HepG2 (cell line): ENCODE measurements around the gene ZFPM1. TPM values are rescaled to one million over a fixed set of nuclear protein-coding genes. Genes with fewer than 3 reads are reported as not detected.
A peak's percentile ranks its signal among the peaks of the same experiment; 100 is the strongest.

Experiments used
- AGO1 ChIP-seq: fragments of 200-400 bp; formaldehyde crosslinking; IDR thresholded peaks from 2 replicates; pipeline ENCODE4 v1.6.1; 2017; ENCODE audit warnings: mild to moderate bottlenecking, low read depth, low read length, moderate library complexity; ENCODE audit not compliant: poor library complexity, severe bottlenecking
- ATF1 ChIP-seq: IDR thresholded peaks from 2 replicates; pipeline ENCODE4 v1.6.1; 2016; ENCODE audit warnings: mild to moderate bottlenecking, control low read depth
- CEBPG ChIP-seq: IDR thresholded peaks from 2 replicates; pipeline ENCODE4 v1.6.1; 2016
- ERF ChIP-seq: IDR thresholded peaks from 2 replicates; pipeline ENCODE4 v1.6.1; 2018; ENCODE audit warnings: missing biosample characterization, missing genetic modification reagents
- FOXJ3 ChIP-seq: sonication (generic); formaldehyde crosslinking; IDR thresholded peaks from 2 replicates; pipeline ENCODE4 v1.4.0; 2020; ENCODE audit warnings: missing genetic modification reagents, mild to moderate bottlenecking, borderline replicate concordance
- GATA4 ChIP-seq: sonication (generic); IDR thresholded peaks from 2 replicates; pipeline ENCODE4 v1.6.1; 2016; ENCODE audit warnings: antibody characterized with exemption, low read depth, borderline replicate concordance
- MEF2D ChIP-seq: sonication (generic); formaldehyde crosslinking; IDR thresholded peaks from 2 replicates; pipeline ENCODE4 v1.5.1; 2020; ENCODE audit warnings: mild to moderate bottlenecking, missing genetic modification reagents
- MIER3 ChIP-seq: IDR thresholded peaks from 2 replicates; pipeline ENCODE4 v1.6.1; 2016; ENCODE audit warnings: missing compliant biosample characterization, borderline replicate concordance
- MTA3 ChIP-seq: sonication (generic); formaldehyde crosslinking; IDR thresholded peaks from 2 replicates; pipeline ENCODE4 v1.4.0; 2020; ENCODE audit warnings: missing genetic modification reagents
- MTF2 ChIP-seq: sonication (generic); formaldehyde crosslinking; IDR thresholded peaks from 2 replicates; pipeline ENCODE4 v1.5.0; 2020; ENCODE audit warnings: missing genetic modification reagents, borderline replicate concordance
- MZF1 ChIP-seq: sonication (generic); formaldehyde crosslinking; IDR thresholded peaks from 2 replicates; pipeline ENCODE4 v1.8.1; 2023; ENCODE audit warnings: mild to moderate bottlenecking, missing genetic modification reagents, borderline replicate concordance
- NCOA2 ChIP-seq: sonication (generic); formaldehyde crosslinking; IDR thresholded peaks from 2 replicates; pipeline ENCODE4 v1.8.0; 2022; ENCODE audit warnings: inconsistent platforms
- REPIN1 ChIP-seq: sonication (generic); formaldehyde crosslinking; IDR thresholded peaks from 2 replicates; pipeline ENCODE4 v1.8.0; 2022; ENCODE audit warnings: missing genetic modification reagents, low read depth, mild to moderate bottlenecking, borderline replicate concordance
- SMYD3 ChIP-seq: sonication (generic); formaldehyde crosslinking; IDR thresholded peaks from 2 replicates; pipeline ENCODE4 v1.8.1; 2023; ENCODE audit warnings: mild to moderate bottlenecking, missing genetic modification reagents
- SPEN ChIP-seq: sonication (generic); formaldehyde crosslinking; IDR thresholded peaks from 2 replicates; pipeline ENCODE4 v1.5.1; 2020; ENCODE audit warnings: low read depth, mild to moderate bottlenecking, missing genetic modification reagents
- THYN1 ChIP-seq: sonication (generic); formaldehyde crosslinking; IDR thresholded peaks from 2 replicates; pipeline ENCODE4 v1.8.1; 2023; ENCODE audit warnings: low read depth, mild to moderate bottlenecking, moderate library complexity, missing genetic modification reagents, borderline replicate concordance
- U2AF1 ChIP-seq: fragments of 200-400 bp; formaldehyde crosslinking; optimal IDR thresholded peaks from 2 replicates; pipeline ENCODE3; 2017; ENCODE audit warnings: mild to moderate bottlenecking, low read depth, low read length
- ZEB1 ChIP-seq: IDR thresholded peaks from 2 replicates; pipeline ENCODE4 v1.6.1; 2012; ENCODE audit warnings: mild to moderate bottlenecking, low read depth, inconsistent platforms; ENCODE audit not compliant: insufficient replicate concordance
- ZNF205 ChIP-seq: IDR thresholded peaks from 2 replicates; pipeline ENCODE4 v1.6.1; 2018; ENCODE audit warnings: missing biosample characterization, missing genetic modification reagents
- ZNF329 ChIP-seq: sonication (generic); formaldehyde crosslinking; IDR thresholded peaks from 2 replicates; pipeline ENCODE4 v1.9.0; 2021; ENCODE audit warnings: low read depth, mild to moderate bottlenecking, missing genetic modification reagents
- ZNF33B ChIP-seq: sonication (generic); formaldehyde crosslinking; IDR thresholded peaks from 2 replicates; pipeline ENCODE4 v1.5.1; 2020; ENCODE audit warnings: mild to moderate bottlenecking, missing genetic modification reagents
- ZNF598 ChIP-seq: sonication (generic); formaldehyde crosslinking; IDR thresholded peaks from 2 replicates; pipeline ENCODE4 v1.5.1; 2020; ENCODE audit warnings: mild to moderate bottlenecking, missing genetic modification reagents, borderline replicate concordance
- ZNF605 ChIP-seq: sonication (generic); formaldehyde crosslinking; IDR thresholded peaks from 2 replicates; pipeline ENCODE4 v1.8.0; 2022; ENCODE audit warnings: mild to moderate bottlenecking, missing genetic modification reagents
- ZNF83 ChIP-seq: sonication (generic); formaldehyde crosslinking; IDR thresholded peaks from 2 replicates; pipeline ENCODE4 v1.4.0; 2020; ENCODE audit warnings: missing genetic modification reagents, mild to moderate bottlenecking, borderline replicate concordance
- polyA plus RNA-seq, 8 experiments: library from polyadenylated mRNA; depleted of rRNA in 3 of 8; stranded (reverse) in 7 of 8; unstranded in 1 of 8; fragments of >200 nt; fragmentation: Illumina TruSeq in 4 of 8; extraction: Trizol in 4 of 8; gene quantifications; 2 replicates each; pipeline versions ENCODE4 v1.2.1 to v1.2.3, GENCODE V29; 2011 to 2016; ENCODE audit warnings: low read depth in 4 of 8, missing spikeins in 1 of 8, mixed read lengths in 1 of 8; ENCODE audit not compliant: insufficient read depth in 1 of 8
- total RNA-seq, 5 experiments: library from RNA; depleted of rRNA; stranded (reverse); fragments of >200 nt; fragmentation: Illumina TruSeq; extraction: Trizol; gene quantifications; 2 replicates each; pipeline ENCODE4 v1.2.3, GENCODE V29; 2016; ENCODE audit warnings: low read depth in 1 of 5
- TF ChIP-seq, protein P1 (sequence below): sonication (generic); formaldehyde crosslinking; IDR thresholded peaks from 2 replicates; pipeline ENCODE4 v1.5.0; 2020; ENCODE audit warnings: mild to moderate bottlenecking, missing genetic modification reagents, borderline replicate concordance
- TF ChIP-seq, protein P2 (sequence below): sonication (generic); formaldehyde crosslinking; IDR thresholded peaks from 2 replicates; pipeline ENCODE4 v1.8.1; 2023; ENCODE audit warnings: missing genetic modification reagents, mild to moderate bottlenecking, borderline replicate concordance
- TF ChIP-seq, protein P3 (sequence below): sonication (generic); formaldehyde crosslinking; IDR thresholded peaks from 2 replicates; pipeline ENCODE4 v1.4.0; 2020; ENCODE audit warnings: mild to moderate bottlenecking, missing genetic modification reagents

ZFPM1 gene
- total and polyA plus RNA-seq, 2 of the 13 experiments (the other 11 are each of a cell fraction or from before 2014, with no cell fraction given): 1.3 to 3.8 TPM

DNA sequence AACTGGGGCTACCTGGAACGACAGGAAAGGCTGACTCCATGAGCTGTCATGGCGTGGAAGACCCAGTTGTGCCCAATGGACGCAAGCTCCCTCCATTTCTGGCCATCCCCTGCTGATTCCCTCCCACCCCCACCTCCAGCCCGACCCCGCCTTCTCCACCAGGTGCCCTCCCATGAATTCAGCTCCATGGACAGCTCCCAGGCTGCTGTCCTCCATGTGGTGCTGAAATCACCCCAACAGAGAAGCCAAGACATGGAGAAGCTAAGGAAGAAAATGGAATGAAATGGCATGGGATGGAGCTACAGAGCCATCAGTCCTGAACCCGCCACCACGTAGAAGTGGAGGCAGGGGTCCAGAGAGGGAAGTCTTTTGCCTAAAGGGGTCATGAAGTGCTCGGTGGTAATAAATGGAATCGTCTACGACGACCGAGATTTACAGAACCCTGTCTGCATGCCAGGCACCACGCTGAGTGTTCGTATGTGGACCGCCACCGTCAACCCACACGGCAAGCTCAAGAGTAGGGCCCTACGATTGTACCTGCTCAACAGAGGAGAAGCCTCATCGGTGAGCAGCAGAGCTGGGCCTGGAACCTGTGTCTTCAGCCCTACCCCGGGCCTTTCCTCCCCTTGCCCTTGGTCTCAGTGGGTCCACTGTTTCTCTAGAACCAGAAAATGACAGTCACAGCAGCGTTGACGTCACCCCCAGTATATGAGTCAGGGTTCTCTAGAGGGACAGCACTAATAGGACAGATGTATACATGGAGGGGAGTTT, 107.8 kb downstream of the ZFPM1 start (continued):
- TF ChIP-seq, protein P1, sequence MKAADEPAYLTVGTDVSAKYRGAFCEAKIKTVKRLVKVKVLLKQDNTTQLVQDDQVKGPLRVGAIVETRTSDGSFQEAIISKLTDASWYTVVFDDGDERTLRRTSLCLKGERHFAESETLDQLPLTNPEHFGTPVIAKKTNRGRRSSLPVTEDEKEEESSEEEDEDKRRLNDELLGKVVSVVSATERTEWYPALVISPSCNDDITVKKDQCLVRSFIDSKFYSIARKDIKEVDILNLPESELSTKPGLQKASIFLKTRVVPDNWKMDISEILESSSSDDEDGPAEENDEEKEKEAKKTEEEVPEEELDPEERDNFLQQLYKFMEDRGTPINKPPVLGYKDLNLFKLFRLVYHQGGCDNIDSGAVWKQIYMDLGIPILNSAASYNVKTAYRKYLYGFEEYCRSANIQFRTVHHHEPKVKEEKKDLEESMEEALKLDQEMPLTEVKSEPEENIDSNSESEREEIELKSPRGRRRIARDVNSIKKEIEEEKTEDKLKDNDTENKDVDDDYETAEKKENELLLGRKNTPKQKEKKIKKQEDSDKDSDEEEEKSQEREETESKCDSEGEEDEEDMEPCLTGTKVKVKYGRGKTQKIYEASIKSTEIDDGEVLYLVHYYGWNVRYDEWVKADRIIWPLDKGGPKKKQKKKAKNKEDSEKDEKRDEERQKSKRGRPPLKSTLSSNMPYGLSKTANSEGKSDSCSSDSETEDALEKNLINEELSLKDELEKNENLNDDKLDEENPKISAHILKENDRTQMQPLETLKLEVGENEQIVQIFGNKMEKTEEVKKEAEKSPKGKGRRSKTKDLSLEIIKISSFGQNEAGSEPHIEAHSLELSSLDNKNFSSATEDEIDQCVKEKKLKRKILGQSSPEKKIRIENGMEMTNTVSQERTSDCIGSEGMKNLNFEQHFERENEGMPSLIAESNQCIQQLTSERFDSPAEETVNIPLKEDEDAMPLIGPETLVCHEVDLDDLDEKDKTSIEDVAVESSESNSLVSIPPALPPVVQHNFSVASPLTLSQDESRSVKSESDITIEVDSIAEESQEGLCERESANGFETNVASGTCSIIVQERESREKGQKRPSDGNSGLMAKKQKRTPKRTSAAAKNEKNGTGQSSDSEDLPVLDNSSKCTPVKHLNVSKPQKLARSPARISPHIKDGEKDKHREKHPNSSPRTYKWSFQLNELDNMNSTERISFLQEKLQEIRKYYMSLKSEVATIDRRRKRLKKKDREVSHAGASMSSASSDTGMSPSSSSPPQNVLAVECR (CRISPR knock-in tag): peak; percentile 84
- TF ChIP-seq ZNF605 (CRISPR knock-in tag) (peak; percentile 90; the same call in 1 of the 2 replicates), THYN1 (0 out of 2 replicates have a peak, but pooled peaks have one; percentile 93), SPEN (CRISPR knock-in tag) (peak; percentile 96), CEBPG (CRISPR knock-in tag) (peak; percentile 73), ZNF329 (peak; percentile 87), MTF2 (CRISPR knock-in tag) (peak; percentile 92; the same call in 1 of the 2 replicates), FOXJ3 (CRISPR knock-in tag) (peak; percentile 62; the same call in 1 of the 2 replicates), NCOA2 (CRISPR knock-in tag) (peak; percentile 92), GATA4 (no peak), ERF (CRISPR knock-in tag) (peak; percentile 100), ZNF83 (CRISPR knock-in tag) (peak; percentile 100), AGO1 (no peak), U2AF1 (no peak), REPIN1 (CRISPR knock-in tag) (peak; percentile 91), SMYD3 (CRISPR knock-in tag) (peak; percentile 99), MZF1 (peak; percentile 99; the same call in 1 of the 2 replicates), MEF2D (CRISPR knock-in tag) (peak; percentile 98), MIER3 (CRISPR knock-in tag) (peak; percentile 99), ZNF33B (CRISPR knock-in tag) (peak; percentile 96; the same call in 1 of the 2 replicates), ZEB1 (no peak), MTA3 (CRISPR knock-in tag) (peak; percentile 98), ZNF205 (CRISPR knock-in tag) (peak; percentile 98), ATF1 (CRISPR knock-in tag) (no peak), ZNF598 (CRISPR knock-in tag) (no peak)
- TF ChIP-seq, protein P2, sequence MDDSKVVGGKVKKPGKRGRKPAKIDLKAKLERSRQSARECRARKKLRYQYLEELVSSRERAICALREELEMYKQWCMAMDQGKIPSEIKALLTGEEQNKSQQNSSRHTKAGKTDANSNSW: peak; percentile 82; the same call in 1 of the 2 replicates
- TF ChIP-seq, protein P3, sequence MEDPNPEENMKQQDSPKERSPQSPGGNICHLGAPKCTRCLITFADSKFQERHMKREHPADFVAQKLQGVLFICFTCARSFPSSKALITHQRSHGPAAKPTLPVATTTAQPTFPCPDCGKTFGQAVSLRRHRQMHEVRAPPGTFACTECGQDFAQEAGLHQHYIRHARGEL (CRISPR knock-in tag): peak; percentile 92; the same call in 1 of the 2 replicates
